ENCODE results near the gene TEX10.

DNA sequence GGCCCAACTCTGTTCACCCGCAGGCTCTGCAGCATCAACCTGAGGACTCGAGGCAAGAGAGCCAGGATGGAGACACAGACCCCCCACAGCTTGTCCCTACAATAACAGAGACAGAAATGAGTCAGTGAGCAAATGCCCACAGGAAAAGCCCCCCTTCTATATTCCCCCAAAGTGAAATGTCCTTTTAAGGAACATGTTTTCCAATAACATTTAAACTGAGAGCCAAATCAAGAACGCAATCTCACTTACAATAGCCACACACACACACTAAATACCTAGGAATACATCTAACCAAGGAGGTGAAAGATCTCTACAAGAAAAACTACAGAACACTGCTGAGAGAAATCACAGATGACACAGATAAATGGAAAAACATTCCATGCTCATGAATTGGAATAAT lies 49.0 kb downstream of the TEX10 start:
- TF ChIP-seq, protein P1, sequence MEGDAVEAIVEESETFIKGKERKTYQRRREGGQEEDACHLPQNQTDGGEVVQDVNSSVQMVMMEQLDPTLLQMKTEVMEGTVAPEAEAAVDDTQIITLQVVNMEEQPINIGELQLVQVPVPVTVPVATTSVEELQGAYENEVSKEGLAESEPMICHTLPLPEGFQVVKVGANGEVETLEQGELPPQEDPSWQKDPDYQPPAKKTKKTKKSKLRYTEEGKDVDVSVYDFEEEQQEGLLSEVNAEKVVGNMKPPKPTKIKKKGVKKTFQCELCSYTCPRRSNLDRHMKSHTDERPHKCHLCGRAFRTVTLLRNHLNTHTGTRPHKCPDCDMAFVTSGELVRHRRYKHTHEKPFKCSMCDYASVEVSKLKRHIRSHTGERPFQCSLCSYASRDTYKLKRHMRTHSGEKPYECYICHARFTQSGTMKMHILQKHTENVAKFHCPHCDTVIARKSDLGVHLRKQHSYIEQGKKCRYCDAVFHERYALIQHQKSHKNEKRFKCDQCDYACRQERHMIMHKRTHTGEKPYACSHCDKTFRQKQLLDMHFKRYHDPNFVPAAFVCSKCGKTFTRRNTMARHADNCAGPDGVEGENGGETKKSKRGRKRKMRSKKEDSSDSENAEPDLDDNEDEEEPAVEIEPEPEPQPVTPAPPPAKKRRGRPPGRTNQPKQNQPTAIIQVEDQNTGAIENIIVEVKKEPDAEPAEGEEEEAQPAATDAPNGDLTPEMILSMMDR (IDR thresholded peaks at IDR 0.05; ENCODE audit: poor library complexity, severe bottlenecking) = no peak
- TF ChIP-seq EZH2 (IDR thresholded peaks at IDR 0.05; ENCODE audit: borderline replicate concordance, insufficient read depth, low read length, poor library complexity, severe bottlenecking) (no peak), EP300 (conservative IDR thresholded peaks at IDR 0.05; ENCODE audit: poor library complexity, severe bottlenecking) (no peak), RAD21 (conservative IDR thresholded peaks at IDR 0.05) (no peak), POLR2AphosphoS5 (IDR thresholded peaks at IDR 0.05) (no peak), TAF1 (IDR thresholded peaks at IDR 0.05; ENCODE audit: low read depth) (no peak), SMC3 (conservative IDR thresholded peaks at IDR 0.05; ENCODE audit: poor library complexity) (no peak)
- TF ChIP-seq, protein P2, sequence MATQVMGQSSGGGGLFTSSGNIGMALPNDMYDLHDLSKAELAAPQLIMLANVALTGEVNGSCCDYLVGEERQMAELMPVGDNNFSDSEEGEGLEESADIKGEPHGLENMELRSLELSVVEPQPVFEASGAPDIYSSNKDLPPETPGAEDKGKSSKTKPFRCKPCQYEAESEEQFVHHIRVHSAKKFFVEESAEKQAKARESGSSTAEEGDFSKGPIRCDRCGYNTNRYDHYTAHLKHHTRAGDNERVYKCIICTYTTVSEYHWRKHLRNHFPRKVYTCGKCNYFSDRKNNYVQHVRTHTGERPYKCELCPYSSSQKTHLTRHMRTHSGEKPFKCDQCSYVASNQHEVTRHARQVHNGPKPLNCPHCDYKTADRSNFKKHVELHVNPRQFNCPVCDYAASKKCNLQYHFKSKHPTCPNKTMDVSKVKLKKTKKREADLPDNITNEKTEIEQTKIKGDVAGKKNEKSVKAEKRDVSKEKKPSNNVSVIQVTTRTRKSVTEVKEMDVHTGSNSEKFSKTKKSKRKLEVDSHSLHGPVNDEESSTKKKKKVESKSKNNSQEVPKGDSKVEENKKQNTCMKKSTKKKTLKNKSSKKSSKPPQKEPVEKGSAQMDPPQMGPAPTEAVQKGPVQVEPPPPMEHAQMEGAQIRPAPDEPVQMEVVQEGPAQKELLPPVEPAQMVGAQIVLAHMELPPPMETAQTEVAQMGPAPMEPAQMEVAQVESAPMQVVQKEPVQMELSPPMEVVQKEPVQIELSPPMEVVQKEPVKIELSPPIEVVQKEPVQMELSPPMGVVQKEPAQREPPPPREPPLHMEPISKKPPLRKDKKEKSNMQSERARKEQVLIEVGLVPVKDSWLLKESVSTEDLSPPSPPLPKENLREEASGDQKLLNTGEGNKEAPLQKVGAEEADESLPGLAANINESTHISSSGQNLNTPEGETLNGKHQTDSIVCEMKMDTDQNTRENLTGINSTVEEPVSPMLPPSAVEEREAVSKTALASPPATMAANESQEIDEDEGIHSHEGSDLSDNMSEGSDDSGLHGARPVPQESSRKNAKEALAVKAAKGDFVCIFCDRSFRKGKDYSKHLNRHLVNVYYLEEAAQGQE (IDR thresholded peaks at IDR 0.05; ENCODE audit: borderline replicate concordance) = no peak
